Hippocampal formation (tissue), 2 donors: Measurements from ENCODE around the gene GAST.
"Not testable (repeated sequence)": the region's sequence is repeated elsewhere in the genome, so short reads cannot be mapped to it uniquely, and the experiment has no call there.

Experiments
- DNase-seq, 2 donors: peaks; one replicate each; lab custom pipeline; 2025; lab: John Stamatoyannopoulos, UW

Gene GAST

GRCh38 chr17:41683441-41684007, 28.6 kb upstream of the GAST start:
- no peak for DNase-seq

- no peak for DNase-seq
These were observed 28.1 kb upstream of the GAST start for GRCh38 chr17:41684035-41684434.

GRCh38 chr17:41685753-41686152, 26.4 kb upstream of the GAST start:
- not testable (repeated sequence) for DNase-seq

GRCh38 chr17:41686281-41686680, 25.9 kb upstream of the GAST start:
- DNase-seq: no peak

- peak in 1 of 2 donors; percentile 66 for DNase-seq
These were observed 24.1 kb upstream of the GAST start for GRCh38 chr17:41687828-41688640.

- peak; percentile 99 to 100 for DNase-seq
These were observed 23.3 kb upstream of the GAST start, which contains the start of gene EIF1 for GRCh38 chr17:41688641-41689496. EIF1 (plus strand) TSS chr17:41688885; CDS start chr17:41689039, 154 bp downstream.

- DNase-seq: no peak
These were observed 22.4 kb upstream of the GAST start for GRCh38 chr17:41689497-41690299.

- DNase-seq: no peak
These were observed 21.6 kb upstream of the GAST start for GRCh38 chr17:41690497-41690896.

GRCh38 chr17:41691031-41691777, 20.9 kb upstream of the GAST start:
- DNase-seq: no peak

- DNase-seq: no peak
These were observed 19.2 kb upstream of the GAST start for GRCh38 chr17:41692722-41693521.

GRCh38 chr17:41695134-41695661, 16.9 kb upstream of the GAST start:
- no peak for DNase-seq

GRCh38 chr17:41695954-41696757, 16.0 kb upstream of the GAST start:
- peak in 1 of 2 donors; percentile 55 for DNase-seq

- peak; percentile 24 to 39 for DNase-seq
These were observed 14.8 kb upstream of the GAST start for GRCh38 chr17:41697122-41697962.

GRCh38 chr17:41700843-41701242, 11.3 kb upstream of the GAST start:
- not testable (repeated sequence) for DNase-seq

- no peak for DNase-seq
These were observed 9.4 kb upstream of the GAST start for GRCh38 chr17:41702712-41703111.

GRCh38 chr17:41705271-41705991, 6.7 kb upstream of the GAST start:
- DNase-seq: no peak
